HG03097 (cell line): Measurements from ENCODE around the gene C4orf50.
"Not testable (repeated sequence)": the region's sequence is repeated elsewhere in the genome, so short reads cannot be mapped to it uniquely, and the experiment has no call there.

ENCODE experiments used
- ATAC-seq: cut with Tn5 transposase; IDR thresholded peaks from one replicate; pipeline ENCODE4 v1.9.1; 2021; ENCODE audit not compliant: unreplicated experiment, low FRiP score

Gene C4orf50

GRCh38 chr4:5995901-5996623 is 22.2 kb downstream of the C4orf50 start:
- ATAC-seq: no peak

GRCh38 chr4:5993876-5994811 is 24.1 kb downstream of the C4orf50 start:
- ATAC-seq: no peak

DNA sequence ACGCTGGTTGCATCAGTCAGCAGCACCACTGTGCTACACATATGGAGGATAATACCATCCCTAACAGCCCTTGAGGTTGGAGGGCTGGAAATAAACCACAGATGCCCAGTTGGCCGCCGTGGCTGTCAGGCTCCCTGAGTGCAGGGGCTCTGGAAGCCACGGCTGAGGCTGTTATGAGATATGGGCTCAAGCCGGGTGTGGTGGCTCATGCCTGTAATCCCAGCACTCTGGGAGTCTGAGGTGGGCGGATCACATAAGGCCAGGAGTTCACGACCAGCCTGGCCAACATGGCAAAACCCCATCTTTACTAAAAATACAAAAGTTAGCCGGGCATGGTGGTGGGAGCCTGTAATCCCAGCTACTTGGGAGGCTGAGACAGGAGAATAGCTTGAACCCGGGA is 24.9 kb downstream of the C4orf50 start:
- not testable (repeated sequence) for ATAC-seq

GRCh38 chr4:5992828-5993321 is 25.4 kb downstream of the C4orf50 start:
- ATAC-seq: no peak

DNA sequence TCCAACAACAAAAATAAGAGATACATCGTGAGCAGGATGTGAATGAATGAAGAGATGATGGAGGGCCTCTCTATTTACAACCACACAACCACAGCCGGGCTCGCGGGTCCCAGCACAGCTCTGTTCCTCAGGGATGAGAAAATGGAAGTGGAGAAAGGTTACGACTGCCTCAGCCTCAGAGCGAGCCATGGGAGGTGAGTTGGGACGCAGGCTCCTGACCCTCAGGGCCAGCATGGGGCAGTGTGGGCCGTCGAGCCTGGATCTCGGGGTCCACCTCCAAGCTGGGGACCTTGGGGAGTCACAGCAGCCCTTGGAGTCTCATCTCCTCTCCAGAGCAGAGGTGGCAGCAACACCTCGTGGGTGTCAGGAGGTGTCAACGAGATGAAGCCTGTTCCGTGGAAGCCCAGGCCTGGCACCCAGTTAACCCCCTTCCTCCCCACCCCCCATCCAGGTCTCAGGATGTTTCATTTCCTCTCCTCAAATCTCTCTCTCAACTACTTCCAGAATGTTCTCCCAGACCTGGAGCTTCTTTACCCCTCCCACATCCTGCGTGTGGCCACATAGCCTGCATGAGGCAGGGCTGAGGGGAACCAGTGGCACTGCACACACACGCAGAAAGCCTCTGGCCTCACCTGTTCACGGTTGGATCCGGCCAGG is 25.9 kb downstream of the C4orf50 start:
- ATAC-seq: no peak

- ATAC-seq: no peak
Measured at GRCh38 chr4:5991405-5991804, 26.8 kb downstream of the C4orf50 start.

DNA sequence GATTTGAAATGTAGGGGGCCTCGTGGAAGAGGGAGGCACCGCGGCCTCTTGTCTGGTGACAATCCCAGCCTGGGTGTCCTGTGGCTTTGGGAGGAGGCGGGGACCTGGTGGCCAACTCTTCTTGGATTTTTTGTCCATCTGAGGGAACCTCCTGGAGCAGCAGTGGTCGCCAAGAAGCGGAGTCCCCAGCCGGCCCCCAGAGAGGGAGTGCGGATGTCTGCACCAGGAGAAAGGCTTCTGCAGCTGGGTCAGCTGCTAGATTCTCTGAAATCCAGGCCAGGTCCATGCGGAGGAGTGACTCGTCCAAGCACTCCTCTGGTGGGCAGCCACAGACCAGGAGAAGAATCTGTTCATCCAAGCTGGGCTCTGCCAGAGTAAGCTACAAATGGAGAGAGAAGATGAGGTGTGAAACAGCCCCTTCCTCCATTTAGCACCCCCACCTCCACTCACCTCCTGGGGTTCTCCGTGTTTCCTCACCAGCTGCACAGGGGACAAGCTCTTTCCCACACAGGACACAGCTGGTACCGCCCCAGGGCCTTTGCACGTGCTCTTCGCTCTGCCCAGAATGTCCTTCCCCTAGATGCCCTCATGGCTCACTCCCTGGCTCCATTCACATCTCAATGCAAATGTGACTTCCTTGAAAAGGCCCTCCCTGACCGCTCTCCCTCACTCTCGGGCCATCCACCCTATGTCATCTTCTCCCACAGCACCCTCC is 27.6 kb downstream of the C4orf50 start:
- ATAC-seq: no peak

GRCh38 chr4:5989236-5990225 is 28.7 kb downstream of the C4orf50 start:
- no peak for ATAC-seq

- ATAC-seq: no peak
Measured at GRCh38 chr4:5988086-5988845, 30.0 kb downstream of the C4orf50 start.

- ATAC-seq: no peak
Measured at GRCh38 chr4:5984843-5985242, 33.4 kb downstream of the C4orf50 start.

DNA sequence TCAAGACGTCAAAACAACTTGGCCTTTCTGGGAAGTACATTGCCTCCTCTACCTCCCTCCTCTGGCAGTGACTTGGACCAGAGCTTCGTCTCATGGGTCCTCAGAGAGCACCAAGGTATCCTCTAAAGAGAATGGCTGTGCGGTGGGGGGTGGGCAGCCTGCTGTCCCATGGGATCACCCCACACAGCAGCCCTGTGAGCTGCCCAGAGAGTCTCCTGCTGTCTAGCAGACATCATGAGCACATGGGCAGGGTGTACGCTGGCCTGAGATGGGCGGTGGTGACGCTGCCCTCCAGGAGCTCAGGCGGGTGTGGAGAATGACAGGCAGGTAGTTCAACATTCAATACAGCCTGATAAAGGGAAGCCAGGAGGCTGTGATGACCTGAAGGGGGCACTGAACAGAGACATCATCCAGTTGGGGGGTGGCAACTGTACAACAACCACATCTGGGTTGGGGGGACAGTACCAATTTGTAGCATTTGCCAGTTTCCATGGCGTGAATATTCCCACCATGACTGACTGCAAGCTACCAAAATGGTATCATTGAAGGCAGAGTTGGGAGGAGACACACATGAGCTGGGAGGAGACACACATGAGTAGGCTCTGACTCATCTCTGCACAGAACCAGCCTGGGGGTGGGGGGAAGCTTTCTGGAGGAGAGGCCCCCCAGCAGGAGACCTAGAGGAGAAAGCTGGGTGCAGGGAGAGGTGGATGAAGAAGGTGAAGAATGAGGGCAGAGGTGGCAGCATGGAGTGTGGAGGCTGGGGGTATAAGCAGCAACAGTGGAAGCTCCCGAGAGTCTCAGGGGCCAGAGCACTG is 35.9 kb downstream of the C4orf50 start:
- ATAC-seq: no peak

GRCh38 chr4:5980436-5981155 is 37.6 kb downstream of the C4orf50 start:
- no peak for ATAC-seq

DNA sequence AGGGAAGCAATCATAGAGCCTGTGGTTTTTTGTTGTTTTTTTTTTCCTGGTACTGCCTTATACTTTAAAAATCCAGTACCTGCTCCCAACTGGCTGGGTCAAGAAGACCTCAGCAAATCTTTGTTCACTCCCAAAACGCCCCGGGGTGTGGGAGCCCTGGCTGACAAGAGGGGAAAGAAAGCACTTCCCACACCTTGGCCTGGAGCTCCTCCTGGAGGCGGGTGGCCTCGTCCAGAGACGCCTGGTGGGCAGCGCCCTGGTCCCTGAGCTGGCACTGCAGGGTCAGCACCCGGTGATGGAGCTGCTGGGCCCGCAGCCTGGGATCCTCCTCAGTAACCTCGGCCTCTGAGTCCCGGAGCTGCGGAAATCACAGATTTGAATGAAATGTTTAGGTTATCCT is 38.2 kb downstream of the C4orf50 start:
- ATAC-seq: no peak

- ATAC-seq: no peak
Measured at GRCh38 chr4:5976921-5977320, 41.3 kb downstream of the C4orf50 start.

DNA sequence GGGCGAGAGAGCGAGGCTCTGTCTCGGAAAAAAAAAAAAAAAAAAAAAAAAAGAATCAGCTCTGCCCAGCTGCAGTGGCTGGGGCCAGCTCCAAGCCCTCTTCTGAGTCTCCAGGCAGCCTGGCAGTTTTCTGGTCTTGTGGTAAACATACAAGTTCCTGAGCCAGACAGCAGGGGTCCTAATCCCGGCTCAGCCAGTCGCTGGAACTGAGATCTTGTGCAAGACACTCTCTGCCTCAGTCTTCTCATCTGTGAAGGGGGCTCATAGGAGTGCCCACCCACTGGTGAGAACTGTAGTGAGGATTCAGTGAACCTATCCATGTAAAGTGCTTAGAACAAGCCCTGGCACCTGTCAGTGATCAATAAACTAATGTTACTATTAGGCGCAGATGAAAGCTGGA is 41.8 kb downstream of the C4orf50 start:
- ATAC-seq: no peak

GRCh38 chr4:5974321-5974720 is 43.9 kb downstream of the C4orf50 start:
- no peak for ATAC-seq
